Adrenal gland (tissue), 12 donors: Measurements from ENCODE around the gene SATB1. TPM values are rescaled to one million over a fixed set of nuclear protein-coding genes. Genes with fewer than 3 reads are reported as not detected.
"Not testable (repeated sequence)": the region's sequence is repeated elsewhere in the genome, so short reads cannot be mapped to it uniquely, and the experiment has no call there.

Source experiments
- DNase-seq, 7 donors: peaks; one replicate each; pipeline ENCODE4 v3.0.0-alpha.2; 2019 to 2020
- H3K27ac ChIP-seq, 5 donors: fragments of 200-600 bp; sonication (generic) in 4 of 5; 1 replicate in 3 of 5; 2 replicates in 2 of 5; pipeline versions ENCODE4 v1.5.1 to v1.8.0; 2016 to 2020; ENCODE audit warnings: mild to moderate bottlenecking in 1 of 5
- H3K27me3 ChIP-seq: fragments of 200-600 bp; 2 replicates; pipeline ENCODE4 v1.8.0; 2021
- H3K36me3 ChIP-seq, 2 donors: fragments of 200-600 bp; replicated peaks in 1 of 2; 1 replicate in 1 of 2; 2 replicates in 1 of 2; pipeline versions ENCODE4 v1.5.1 to v1.8.0; 2018 to 2022
- H3K4me1 ChIP-seq, 2 donors: fragments of 200-600 bp; replicated peaks in 1 of 2; 1 replicate in 1 of 2; 2 replicates in 1 of 2; pipeline versions ENCODE4 v1.5.1 to v1.8.0; 2018 to 2021
- H3K4me3 ChIP-seq, 4 donors: fragments of 200-600 bp; sonication (generic) in 3 of 4; one replicate each; pipeline ENCODE4 v1.5.1; 2016 to 2018
- H3K9me3 ChIP-seq, 3 donors: fragments of 200-600 bp; sonication (generic) in 1 of 3; replicated peaks in 1 of 3; 1 replicate in 2 of 3; 2 replicates in 1 of 3; pipeline versions ENCODE4 v1.5.1 to v1.8.0; 2016 to 2021
- POLR2A ChIP-seq, 2 donors: fragments of 450-650 bp; IDR thresholded peaks; one replicate each; pipeline ENCODE4 v1.6.1; 2017; ENCODE audit warnings: antibody characterized with exemption in 2 of 2, mild to moderate bottlenecking in 2 of 2, moderate library complexity in 1 of 2
- WGBS, 4 donors: extraction: QIAGEN DNeasy Blood & Tissue Kit in 2 of 4; methylation state at CpG; one replicate each; pipeline versions ENCODE4 v1.1.5 to v1.1.7; 2013 to 2017; 5-methylcytosine and 5-hydroxymethylcytosine counted together
- intact Hi-C, 2 donors: fragments of 100-400 bp; cut with DNase I; formaldehyde crosslinking; loops; one replicate each; pipeline versions ENCODE4 v1.14.1 to v1.15.0; 2022 to 2023
- polyA plus RNA-seq, 3 donors: library from polyadenylated mRNA; stranded (reverse); fragments of 200-250 nt in 2 of 3; fragments of 350-450 nt in 1 of 3; fragmentation: Illumina TruSeq in 1 of 3; extraction: RNeasy Lipid Tissue Mini Kit (QIAGEN cat#74804) in 1 of 3; gene quantifications; one replicate each; pipeline ENCODE4 v1.2.3, GENCODE V29; 2013 to 2014
- total RNA-seq, 9 donors: library from RNA; depleted of rRNA in 4 of 9; stranded (reverse); fragments of >200 nt in 4 of 9; fragments of 120-200 nt in 1 of 9; fragmentation: NEBNext Ultra II Directional in 1 of 9; extraction: Animal tissue kit (Norgen Biotek cat#: 25700) in 1 of 9; gene quantifications; one replicate each; pipeline versions ENCODE4 v1.1.0 to v1.2.4, GENCODE V29; 2013 to 2023
- TF ChIP-seq, protein P1 (sequence below), 6 experiments: fragments of 450-650 bp in 4 of 6; fragments of 200-600 bp in 2 of 6; sonication (generic) in 1 of 6; IDR thresholded peaks; 1 replicate in 5 of 6; 2 replicates in 1 of 6; pipeline versions ENCODE4 v1.5.1 to v1.8.0; 2016 to 2021; ENCODE audit warnings: antibody characterized with exemption in 6 of 6, mild to moderate bottlenecking in 2 of 6, moderate library complexity in 1 of 6
- donor health status: healthy with polysubstance abuse.
- donor health status: Bipolar disorder and iron deficiency.
- donor health status: DM: yes; HTN: yes; CAD: no.
- donor health status: DM: no; HTN: no; CAD: no.
- donor health status: DM: no; HTN: no; CAD: no.
- donor health status: DM: yes; HTN: yes; CAD: no.

Gene SATB1
- total and polyA plus RNA-seq, 12 donors: 9.1 to 31.5 (median 12.9) TPM

GRCh38 chr3:18466136-18466535 lies 41.0 kb upstream of the SATB1 start:
- Histone ChIP-seq H3K36me3 (no peaks in the 10 kb centered on the region), H3K9me3 (peaks cover 0 to 11% (median 0%) of the 10 kb centered on the region in 3 donors), H3K4me3 (no peak overlapping the region), H3K4me1 (no peaks in the 10 kb centered on the region), H3K27me3 (no peaks in the 10 kb centered on the region), H3K27ac (no peak overlapping the region)
- 84 to 94% (median 89%) methylated on average over 1 of the region's 1 CpG for WGBS, 4 donors
- intact Hi-C loops: no loop called here
- DNase-seq: no peak
- TF ChIP-seq, protein P1, sequence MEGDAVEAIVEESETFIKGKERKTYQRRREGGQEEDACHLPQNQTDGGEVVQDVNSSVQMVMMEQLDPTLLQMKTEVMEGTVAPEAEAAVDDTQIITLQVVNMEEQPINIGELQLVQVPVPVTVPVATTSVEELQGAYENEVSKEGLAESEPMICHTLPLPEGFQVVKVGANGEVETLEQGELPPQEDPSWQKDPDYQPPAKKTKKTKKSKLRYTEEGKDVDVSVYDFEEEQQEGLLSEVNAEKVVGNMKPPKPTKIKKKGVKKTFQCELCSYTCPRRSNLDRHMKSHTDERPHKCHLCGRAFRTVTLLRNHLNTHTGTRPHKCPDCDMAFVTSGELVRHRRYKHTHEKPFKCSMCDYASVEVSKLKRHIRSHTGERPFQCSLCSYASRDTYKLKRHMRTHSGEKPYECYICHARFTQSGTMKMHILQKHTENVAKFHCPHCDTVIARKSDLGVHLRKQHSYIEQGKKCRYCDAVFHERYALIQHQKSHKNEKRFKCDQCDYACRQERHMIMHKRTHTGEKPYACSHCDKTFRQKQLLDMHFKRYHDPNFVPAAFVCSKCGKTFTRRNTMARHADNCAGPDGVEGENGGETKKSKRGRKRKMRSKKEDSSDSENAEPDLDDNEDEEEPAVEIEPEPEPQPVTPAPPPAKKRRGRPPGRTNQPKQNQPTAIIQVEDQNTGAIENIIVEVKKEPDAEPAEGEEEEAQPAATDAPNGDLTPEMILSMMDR (IDR thresholded peaks at IDR 0.05): no peak
- no peak for TF ChIP-seq POLR2A (IDR thresholded peaks at IDR 0.05)

DNA sequence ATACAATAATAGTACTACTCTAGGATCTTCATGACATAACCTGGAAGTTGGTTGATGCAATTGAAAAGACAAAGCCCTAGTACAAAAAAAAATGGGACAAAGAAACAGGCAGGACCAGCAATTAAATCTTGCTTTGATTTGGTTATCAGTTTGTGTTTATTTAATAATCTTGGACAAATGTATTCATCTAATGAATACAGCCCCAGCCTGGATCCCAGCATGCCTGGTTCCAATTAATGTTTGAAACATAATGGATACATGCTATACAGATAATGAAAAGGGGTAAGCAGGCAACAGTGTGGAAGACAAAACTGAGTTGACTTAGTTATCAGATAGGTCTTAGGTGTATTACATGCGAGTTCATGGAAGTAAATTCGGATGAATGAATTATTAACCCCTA lies 29.6 kb upstream of the SATB1 start:
- no peak for TF ChIP-seq POLR2A (IDR thresholded peaks at IDR 0.05)
- TF ChIP-seq, protein P1 (IDR thresholded peaks at IDR 0.05): no peak
- Histone ChIP-seq H3K9me3 (no peaks in the 10 kb centered on the region), H3K27ac (no peak overlapping the region), H3K36me3 (no peaks in the 10 kb centered on the region), H3K27me3 (no peaks in the 10 kb centered on the region), H3K4me1 (no peaks in the 10 kb centered on the region), H3K4me3 (no peak overlapping the region)
- WGBS, 4 donors: 70 to 88% (median 82%) methylated on average over 2 of the region's 2 CpGs
- no peak for DNase-seq
- intact Hi-C loops: no loop called here

DNA sequence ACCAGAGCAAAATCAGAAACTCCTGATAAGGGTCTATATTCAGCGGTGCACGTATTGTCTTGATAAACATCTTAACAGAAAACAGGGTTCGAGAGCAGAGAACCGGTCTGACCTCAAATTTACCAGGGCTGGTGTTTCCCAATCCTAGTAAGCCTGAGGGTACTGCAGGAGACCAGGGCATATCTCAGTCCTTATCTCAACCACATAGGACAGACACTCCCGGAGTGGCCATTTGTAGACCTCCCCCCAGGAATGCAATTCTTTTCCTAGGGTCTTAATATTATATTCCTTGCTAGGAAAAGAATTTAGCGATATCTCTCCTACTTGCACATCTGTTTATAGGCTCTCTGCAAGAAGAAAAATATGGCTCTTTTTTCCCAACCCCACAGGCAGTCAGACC lies 24.5 kb upstream of the SATB1 start:
- H3K27me3 ChIP-seq: peaks cover 13% of the 10 kb centered on the region
- H3K27ac ChIP-seq, H3K4me1 ChIP-seq, H3K36me3 ChIP-seq, DNase-seq, intact Hi-C loops, H3K9me3 ChIP-seq, H3K4me3 ChIP-seq: not testable (repeated sequence)
- 88 to 90% (median 90%) methylated on average over 6 of the region's 6 CpGs for WGBS, 4 donors

GRCh38 chr3:18447720-18448119 lies 22.6 kb upstream of the SATB1 start:
- Histone ChIP-seq H3K4me3 (no peak overlapping the region), H3K27me3 (peaks cover 25% of the 10 kb centered on the region), H3K4me1 (peaks cover 3 to 12% of the 10 kb centered on the region in 2 donors), H3K36me3 (no peaks in the 10 kb centered on the region), H3K27ac (no peak overlapping the region), H3K9me3 (peaks cover 0 to 3% (median 0%) of the 10 kb centered on the region in 3 donors)
- DNase-seq: no peak
- TF ChIP-seq, protein P1 (IDR thresholded peaks at IDR 0.05): no peak
- TF ChIP-seq POLR2A (IDR thresholded peaks at IDR 0.05): no peak
- intact Hi-C loops: no loop called here

GRCh38 chr3:18446149-18446825 lies 21.1 kb upstream of the SATB1 start:
- Histone ChIP-seq H3K4me3 (no peak overlapping the region), H3K9me3 (peaks cover 0 to 3% (median 0%) of the 10 kb centered on the region in 3 donors), H3K27ac (no peak overlapping the region), H3K4me1 (peaks cover 3 to 12% of the 10 kb centered on the region in 2 donors), H3K27me3 (peaks cover 25% of the 10 kb centered on the region), H3K36me3 (no peaks in the 10 kb centered on the region)
- WGBS, 4 donors: 27 to 30% (median 30%) methylated on average over 7 of the region's 7 CpGs
- TF ChIP-seq, protein P1 (IDR thresholded peaks at IDR 0.05): no peak
- no peak for DNase-seq
- intact Hi-C loops: no loop called here
